Measurements from ENCODE around the gene SIGLEC14.

DNA sequence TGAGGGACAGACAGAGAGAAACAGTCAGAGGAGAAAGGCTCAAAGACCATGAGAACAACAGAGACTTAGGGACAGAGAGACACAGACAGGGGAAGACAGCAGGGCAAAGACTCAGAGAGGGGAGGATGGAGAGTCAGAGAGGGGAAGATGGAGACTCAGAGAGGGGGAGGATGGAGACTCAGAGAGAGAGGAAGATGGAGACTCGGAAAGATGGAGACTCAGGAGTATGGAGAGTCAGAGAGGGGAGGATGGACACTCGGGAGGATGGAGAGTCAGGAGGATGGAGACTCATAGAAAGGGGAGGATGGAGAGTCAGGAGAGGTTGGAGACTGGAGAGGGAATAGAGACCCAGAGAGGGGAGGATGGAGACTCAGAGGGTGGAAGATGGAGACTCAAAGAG, 47.2 kb upstream of the SIGLEC14 start:
- TF ChIP-seq, protein P1, sequence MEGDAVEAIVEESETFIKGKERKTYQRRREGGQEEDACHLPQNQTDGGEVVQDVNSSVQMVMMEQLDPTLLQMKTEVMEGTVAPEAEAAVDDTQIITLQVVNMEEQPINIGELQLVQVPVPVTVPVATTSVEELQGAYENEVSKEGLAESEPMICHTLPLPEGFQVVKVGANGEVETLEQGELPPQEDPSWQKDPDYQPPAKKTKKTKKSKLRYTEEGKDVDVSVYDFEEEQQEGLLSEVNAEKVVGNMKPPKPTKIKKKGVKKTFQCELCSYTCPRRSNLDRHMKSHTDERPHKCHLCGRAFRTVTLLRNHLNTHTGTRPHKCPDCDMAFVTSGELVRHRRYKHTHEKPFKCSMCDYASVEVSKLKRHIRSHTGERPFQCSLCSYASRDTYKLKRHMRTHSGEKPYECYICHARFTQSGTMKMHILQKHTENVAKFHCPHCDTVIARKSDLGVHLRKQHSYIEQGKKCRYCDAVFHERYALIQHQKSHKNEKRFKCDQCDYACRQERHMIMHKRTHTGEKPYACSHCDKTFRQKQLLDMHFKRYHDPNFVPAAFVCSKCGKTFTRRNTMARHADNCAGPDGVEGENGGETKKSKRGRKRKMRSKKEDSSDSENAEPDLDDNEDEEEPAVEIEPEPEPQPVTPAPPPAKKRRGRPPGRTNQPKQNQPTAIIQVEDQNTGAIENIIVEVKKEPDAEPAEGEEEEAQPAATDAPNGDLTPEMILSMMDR (IDR thresholded peaks at IDR 0.05; ENCODE audit: insufficient read depth, low read depth, low read length), result no peak
- no peak for TF ChIP-seq EZH2 (IDR thresholded peaks at IDR 0.05; ENCODE audit: insufficient read depth, low read length)

Measured in astrocyte (in vitro differentiated cells and primary cell).